ENCODE measurements around the gene ABCA10.

ABCA10 gene

GRCh38 chr17:69188064-69188463 lies 40.6 kb downstream of the ABCA10 start:
- DNase-seq (ENCODE audit: extremely low read depth, low read depth), result no peak
- no peak overlapping the region for H3K4me3 ChIP-seq (replicated peaks; ENCODE audit: low read depth, low read length)
- TF ChIP-seq CTCF (IDR thresholded peaks at IDR 0.05; ENCODE audit: low read depth, low read length, missing control alignments), result no peak

- TF ChIP-seq CTCF (IDR thresholded peaks at IDR 0.05; ENCODE audit: low read depth, low read length, missing control alignments), result no peak
- DNase-seq (ENCODE audit: extremely low read depth, low read depth), result no peak
- H3K4me3 ChIP-seq (replicated peaks; ENCODE audit: low read depth, low read length), result no peak overlapping the region
Measured at GRCh38 chr17:69187294-69187693, 41.3 kb downstream of the ABCA10 start.

GRCh38 chr17:69179227-69179952 lies 49.2 kb downstream of the ABCA10 start:
- no peak for DNase-seq (ENCODE audit: extremely low read depth, low read depth)
- H3K4me3 ChIP-seq (replicated peaks; ENCODE audit: low read depth, low read length), result no peak overlapping the region
- TF ChIP-seq CTCF (IDR thresholded peaks at IDR 0.05; ENCODE audit: low read depth, low read length, missing control alignments), result no peak

- no peak for DNase-seq (ENCODE audit: extremely low read depth, low read depth)
- H3K4me3 ChIP-seq (replicated peaks; ENCODE audit: low read depth, low read length), result no peak overlapping the region
- no peak for TF ChIP-seq CTCF (IDR thresholded peaks at IDR 0.05; ENCODE audit: low read depth, low read length, missing control alignments)
Measured at GRCh38 chr17:69176457-69176795, 52.2 kb downstream of the ABCA10 start.

- no peak overlapping the region for H3K4me3 ChIP-seq (replicated peaks; ENCODE audit: low read depth, low read length)
- DNase-seq (ENCODE audit: extremely low read depth, low read depth), result peak; percentile 52
- no peak for TF ChIP-seq CTCF (IDR thresholded peaks at IDR 0.05; ENCODE audit: low read depth, low read length, missing control alignments)
Measured at GRCh38 chr17:69175625-69176456, 52.8 kb downstream of the ABCA10 start.

- no peak for TF ChIP-seq CTCF (IDR thresholded peaks at IDR 0.05; ENCODE audit: low read depth, low read length, missing control alignments)
- no peak overlapping the region for H3K4me3 ChIP-seq (replicated peaks; ENCODE audit: low read depth, low read length)
- DNase-seq (ENCODE audit: extremely low read depth, low read depth), result no peak
Measured at GRCh38 chr17:69175262-69175624, 53.4 kb downstream of the ABCA10 start.

Data from HFF-Myc (cell line).